Left ventricle myocardium inferior (tissue), 1 donor: ENCODE results near the gene FAM25G. TPM values are rescaled to one million over a fixed set of nuclear protein-coding genes. Genes with fewer than 3 reads are reported as not detected.

Source experiments
- DNase-seq: peaks from one replicate; pipeline ENCODE4 v3.0.0-alpha.2; 2020
- H3K27ac ChIP-seq: fragments of 200-600 bp; replicated peaks from 2 replicates; pipeline ENCODE4 v1.8.0; 2021
- H3K27me3 ChIP-seq: fragments of 200-600 bp; 2 replicates; pipeline ENCODE4 v1.8.0; 2021; ENCODE audit warnings: low read depth
- H3K36me3 ChIP-seq: fragments of 200-600 bp; 2 replicates; pipeline ENCODE4 v1.8.0; 2021
- H3K4me1 ChIP-seq: fragments of 200-600 bp; 2 replicates; pipeline ENCODE4 v1.8.0; 2021
- H3K4me3 ChIP-seq: fragments of 200-600 bp; 2 replicates; pipeline ENCODE4 v1.8.0; 2021; ENCODE audit warnings: mild to moderate bottlenecking, moderate library complexity
- H3K9me3 ChIP-seq: fragments of 200-600 bp; replicated peaks from 2 replicates; pipeline ENCODE4 v1.8.0; 2021
- CTCF ChIP-seq: fragments of 200-600 bp; IDR thresholded peaks from 2 replicates; pipeline ENCODE4 v1.8.0; 2021; ENCODE audit warnings: antibody characterized with exemption, mild to moderate bottlenecking, borderline replicate concordance
- intact Hi-C: fragments of 100-400 bp; cut with micrococcal nuclease; formaldehyde crosslinking; loops from one replicate; pipeline ENCODE4 v1.11.0; 2022
- total RNA-seq: library from RNA; stranded (reverse); fragmentation: NEBNext Ultra II Directional; extraction: Animal tissue kit (Norgen Biotek cat#: 25700); gene quantifications from one replicate; pipeline ENCODE4 v1.2.1, GENCODE V29; 2021
- donor health status: DM: no; HTN: yes; CAD: no; lungs with severe emphysema.

Gene FAM25G
- total RNA-seq, 1 donor from 2014 or later: not detected

- DNase-seq: no peak
- Histone ChIP-seq H3K4me3 (no peak overlapping the region), H3K9me3 (no peaks in the 10 kb centered on the region), H3K4me1 (no peaks in the 10 kb centered on the region), H3K36me3 (no peaks in the 10 kb centered on the region), H3K27ac (no peak overlapping the region), H3K27me3 (peaks cover 17% of the 10 kb centered on the region)
- TF ChIP-seq CTCF: no peak
- intact Hi-C loops: no loop called here
These were observed 38.9 kb downstream of the FAM25G start for GRCh38 chr10:47452495-47453140.

- Histone ChIP-seq H3K27me3 (peaks cover 17% of the 10 kb centered on the region), H3K4me1 (no peaks in the 10 kb centered on the region), H3K9me3 (peaks cover under 1% of the 10 kb centered on the region), H3K4me3 (no peak overlapping the region), H3K36me3 (no peaks in the 10 kb centered on the region), H3K27ac (no peak overlapping the region)
- no peak for DNase-seq
- no peak for TF ChIP-seq CTCF
- intact Hi-C loops: no loop called here
These were observed 39.5 kb downstream of the FAM25G start for GRCh38 chr10:47451998-47452494.

- DNase-seq: no peak
- H3K27ac ChIP-seq: no peak overlapping the region
- TF ChIP-seq CTCF: no peak
- no peaks in the 10 kb centered on the region for H3K36me3 ChIP-seq
- H3K9me3 ChIP-seq: peaks cover 7% of the 10 kb centered on the region
- peaks cover 17% of the 10 kb centered on the region for H3K27me3 ChIP-seq
- no peaks in the 10 kb centered on the region for H3K4me1 ChIP-seq
- intact Hi-C loops: no loop called here
- no peak overlapping the region for H3K4me3 ChIP-seq
These were observed 40.1 kb downstream of the FAM25G start for GRCh38 chr10:47451273-47451997.

- Histone ChIP-seq H3K36me3 (no peaks in the 10 kb centered on the region), H3K4me3 (no peak overlapping the region), H3K27ac (no peak overlapping the region), H3K27me3 (peaks cover 17% of the 10 kb centered on the region), H3K9me3 (peaks cover 17% of the 10 kb centered on the region), H3K4me1 (no peaks in the 10 kb centered on the region)
- intact Hi-C loops: no loop called here
- no peak for TF ChIP-seq CTCF
- DNase-seq: no peak
These were observed 41.1 kb downstream of the FAM25G start for GRCh38 chr10:47450442-47450841.

GRCh38 chr10:47449979-47450378 lies 41.5 kb downstream of the FAM25G start:
- Histone ChIP-seq H3K4me1 (no peaks in the 10 kb centered on the region), H3K9me3 (peaks cover 21% of the 10 kb centered on the region), H3K36me3 (no peaks in the 10 kb centered on the region), H3K27me3 (peaks cover 17% of the 10 kb centered on the region), H3K4me3 (no peak overlapping the region), H3K27ac (no peak overlapping the region)
- intact Hi-C loops: no loop called here
- DNase-seq: no peak
- TF ChIP-seq CTCF: no peak
